H1 (cell line): ENCODE measurements around the gene HOGA1. TPM values are rescaled to one million over a fixed set of nuclear protein-coding genes. Genes with fewer than 3 reads are reported as not detected.

Experiments
- BACH1 ChIP-seq: IDR thresholded peaks from 2 replicates; pipeline ENCODE4 v1.6.1; 2012; ENCODE audit warnings: low read length, improper control_type of control experiment
- PHF8 ChIP-seq: fragments of 200-600 bp; sonication (generic); conservative IDR thresholded peaks from 2 replicates; pipeline ENCODE4 v1.7.1; 2012; ENCODE audit warnings: low read depth, mild to moderate bottlenecking, inconsistent platforms, low read length, moderate library complexity
- RFX5 ChIP-seq: IDR thresholded peaks from 2 replicates; pipeline ENCODE4 v1.6.1; 2011; ENCODE audit warnings: low read depth, low read length, improper control_type of control experiment, borderline replicate concordance
- SP4 ChIP-seq: IDR thresholded peaks from 2 replicates; pipeline ENCODE4 v1.6.1; 2012; ENCODE audit warnings: low read length, inconsistent platforms
- SUZ12 ChIP-seq: fragments of 200-600 bp; sonication (generic); IDR thresholded peaks from 2 replicates; pipeline ENCODE4 v1.6.1; 2012; ENCODE audit warnings: mild to moderate bottlenecking, inconsistent platforms, low read length, moderate library complexity, mixed read lengths
- polyA plus RNA-seq, 7 experiments: library from polyadenylated mRNA; depleted of rRNA in 3 of 7; stranded (reverse) in 5 of 7; unstranded in 2 of 7; fragments of >200 nt in 5 of 7; fragments of 200-250 nt in 2 of 7; gene quantifications; 1 replicate in 5 of 7; 2 replicates in 1 of 7; 4 replicates in 1 of 7; pipeline versions ENCODE4 v1.2.1 to v1.2.3, GENCODE V29; 2011 to 2013; ENCODE audit warnings: missing spikeins in 2 of 7, mixed read lengths in 2 of 7
- total RNA-seq: library from RNA; stranded (reverse); fragmentation: NEBNext Ultra II Directional; extraction: Animal tissue kit (Norgen Biotek cat#: 25700); gene quantifications from 2 replicates; pipeline ENCODE4 v1.2.1, GENCODE V29; 2021

HOGA1 gene
- total and polyA plus RNA-seq, 2 of the 8 experiments (the other 6 are each of a cell fraction or from before 2014, with no cell fraction given), result 0.28 to 1.00 TPM

GRCh38 chr10:97623277-97623676, 39.1 kb downstream of the HOGA1 start (continued):
- TF ChIP-seq SUZ12, result no peak
- TF ChIP-seq SP4, result no peak
- TF ChIP-seq RFX5, result no peak
- no peak for TF ChIP-seq BACH1
- TF ChIP-seq PHF8, result no peak
- TF ChIP-seq, all 59 proteins: peak for 0
